Hepatocyte (in vitro differentiated cells): Measurements from ENCODE around the gene AXIN1. TPM values are rescaled to one million over a fixed set of nuclear protein-coding genes. Genes with fewer than 3 reads are reported as not detected.

Experiments
- DNase-seq: peaks from one replicate; pipeline ENCODE4 v3.0.0-alpha.2; 2016; ENCODE audit warnings: low spot score
- H2AFZ ChIP-seq: fragments of 200-600 bp; sonication (generic); 2 replicates; pipeline ENCODE4 v1.6.0; 2016; ENCODE audit warnings: antibody characterized with exemption, mild to moderate bottlenecking
- H3K27ac ChIP-seq: fragments of 200-600 bp; sonication (generic); 2 replicates; pipeline ENCODE4 v1.5.1; 2016; ENCODE audit warnings: mild to moderate bottlenecking
- H3K27me3 ChIP-seq: fragments of 200-600 bp; sonication (generic); 2 replicates; pipeline ENCODE4 v1.6.1; 2016
- H3K36me3 ChIP-seq: fragments of 200-600 bp; sonication (generic); replicated peaks from 2 replicates; pipeline ENCODE4 v1.5.1; 2016; ENCODE audit warnings: low read depth; ENCODE audit not compliant: insufficient read depth
- H3K4me1 ChIP-seq: fragments of 200-600 bp; sonication (generic); 2 replicates; pipeline ENCODE4 v1.5.1; 2016; ENCODE audit warnings: mild to moderate bottlenecking, moderate library complexity; ENCODE audit not compliant: insufficient read depth
- H3K4me2 ChIP-seq: fragments of 200-600 bp; sonication (generic); 2 replicates; pipeline ENCODE4 v1.6.0; 2016
- H3K4me3 ChIP-seq: fragments of 200-600 bp; sonication (generic); 2 replicates; pipeline ENCODE4 v1.5.1; 2016; ENCODE audit warnings: mild to moderate bottlenecking
- H3K79me2 ChIP-seq: fragments of 200-600 bp; sonication (generic); 2 replicates; pipeline ENCODE4 v1.6.0; 2017; ENCODE audit warnings: mild to moderate bottlenecking
- H3K9me2 ChIP-seq: fragments of 200-600 bp; sonication (generic); replicated peaks from 2 replicates; pipeline ENCODE4 v1.6.0; 2017; ENCODE audit warnings: mild to moderate bottlenecking; ENCODE audit not compliant: insufficient read depth
- H3K9me3 ChIP-seq: fragments of 200-600 bp; sonication (generic); 2 replicates; pipeline ENCODE4 v1.5.1; 2016; ENCODE audit warnings: low read depth, mild to moderate bottlenecking
- H4K20me1 ChIP-seq: fragments of 200-600 bp; sonication (generic); 2 replicates; pipeline ENCODE4 v1.6.0; 2016; ENCODE audit warnings: mild to moderate bottlenecking; ENCODE audit not compliant: insufficient read depth, poor library complexity, severe bottlenecking
- CTCF ChIP-seq: fragments of 200-600 bp; sonication (generic); IDR thresholded peaks from 2 replicates; pipeline ENCODE4 v1.5.1; 2016; ENCODE audit warnings: antibody characterized with exemption, mild to moderate bottlenecking; ENCODE audit not compliant: poor library complexity
- EZH2 ChIP-seq: fragments of 200-600 bp; sonication (generic); IDR thresholded peaks from 2 replicates; pipeline ENCODE4 v1.6.1; 2016; ENCODE audit warnings: antibody characterized with exemption, mild to moderate bottlenecking, borderline replicate concordance
- EZH2phosphoT487 ChIP-seq: fragments of 200-600 bp; sonication (generic); IDR thresholded peaks from one replicate; pipeline ENCODE4 v1.6.1; 2018; ENCODE audit warnings: antibody characterized with exemption, mild to moderate bottlenecking, low read depth, moderate library complexity; ENCODE audit not compliant: unreplicated experiment, severe bottlenecking
- WGBS: methylation state at CpG from one replicate; pipeline ENCODE4 v1.1.6; 2016; ENCODE audit warnings: low lambda C conversion rate; ENCODE audit errors: missing lambda C conversion rate; 5-methylcytosine and 5-hydroxymethylcytosine counted together
- polyA plus RNA-seq: library from polyadenylated mRNA; unstranded; fragments of >200 nt; fragmentation: Nextera tagmentation; extraction: Ambion mirVana; gene quantifications from 2 replicates; pipeline ENCODE4 v1.2.1, GENCODE V29; 2016
- total RNA-seq: library from RNA; depleted of rRNA; stranded (reverse); fragments of >200 nt; gene quantifications from 2 replicates; pipeline ENCODE4 v1.2.3, GENCODE V29; 2014

The AXIN1 gene
- total and polyA plus RNA-seq, 2 experiments from 2014 or later: 16.1 to 27.2 TPM

- Histone ChIP-seq H3K27me3 (no peaks in the 10 kb centered on the region), H4K20me1 (no peaks in the 10 kb centered on the region), H3K36me3 (no peaks in the 10 kb centered on the region), H3K9me3 (no peaks in the 10 kb centered on the region), H3K4me2 (no peak overlapping the region), H3K79me2 (no peaks in the 10 kb centered on the region), H3K4me3 (no peak overlapping the region), H3K9me2 (no peaks in the 10 kb centered on the region), H3K4me1 (no peaks in the 10 kb centered on the region), H2AFZ (no peak overlapping the region), H3K27ac (no peak overlapping the region)
- WGBS: 94% methylated on average over 45 of the region's 47 CpGs
- DNase-seq: no peak
- TF ChIP-seq EZH2 (no peak), CTCF (no peak), EZH2phosphoT487 (no peak)
Measured at GRCh38 chr16:360698-361336, 8.3 kb upstream of the AXIN1 start.

- TF ChIP-seq EZH2 (no peak), CTCF (no peak), EZH2phosphoT487 (no peak)
- H3K9me3 ChIP-seq: no peaks in the 10 kb centered on the region
- 88% methylated on average over 34 of the region's 47 CpGs for WGBS
Measured at GRCh38 chr16:359871-360697, 7.6 kb upstream of the AXIN1 start.

GRCh38 chr16:359067-359763 is 6.7 kb upstream of the AXIN1 start:
- TF ChIP-seq EZH2phosphoT487 (no peak), CTCF (no peak), EZH2 (no peak)
- no peaks in the 10 kb centered on the region for H3K27me3 ChIP-seq
- H3K4me2 ChIP-seq: no peak overlapping the region
- H3K79me2 ChIP-seq: no peaks in the 10 kb centered on the region
- DNase-seq: no peak
- no peak overlapping the region for H3K4me3 ChIP-seq
- no peak overlapping the region for H2AFZ ChIP-seq
- no peaks in the 10 kb centered on the region for H3K9me3 ChIP-seq
- H4K20me1 ChIP-seq: no peaks in the 10 kb centered on the region
- no peak overlapping the region for H3K27ac ChIP-seq
- no peaks in the 10 kb centered on the region for H3K4me1 ChIP-seq
- no peaks in the 10 kb centered on the region for H3K36me3 ChIP-seq
- 81% methylated on average over 18 of the region's 19 CpGs for WGBS
- H3K9me2 ChIP-seq: no peaks in the 10 kb centered on the region

More at GRCh38 chr16:359871-360697, 7.6 kb upstream of the AXIN1 start:
- no peak for DNase-seq
- Histone ChIP-seq H3K9me2 (no peaks in the 10 kb centered on the region), H3K36me3 (no peaks in the 10 kb centered on the region), H3K4me3 (no peak overlapping the region), H3K79me2 (no peaks in the 10 kb centered on the region), H3K27ac (no peak overlapping the region), H3K4me2 (no peak overlapping the region), H4K20me1 (no peaks in the 10 kb centered on the region), H3K4me1 (no peaks in the 10 kb centered on the region), H2AFZ (no peak overlapping the region), H3K27me3 (no peaks in the 10 kb centered on the region)
